HG03469 (cell line): ENCODE measurements around the gene GDPD4.

Experiments
- ATAC-seq: cut with Tn5 transposase; IDR thresholded peaks from one replicate; pipeline ENCODE4 v1.9.1; 2021; ENCODE audit warnings: mild to moderate bottlenecking, moderate library complexity, moderate number of reproducible peaks; ENCODE audit not compliant: unreplicated experiment

Gene GDPD4

GRCh38 chr11:77206264-77207018 is 95.0 kb downstream of the GDPD4 start:
- no peak for ATAC-seq

GRCh38 chr11:77205467-77206263 is 95.8 kb downstream of the GDPD4 start:
- ATAC-seq: no peak

GRCh38 chr11:77204754-77205466 is 96.6 kb downstream of the GDPD4 start:
- no peak for ATAC-seq

GRCh38 chr11:77203901-77204753 is 97.4 kb downstream of the GDPD4 start:
- no peak for ATAC-seq

- ATAC-seq: no peak
Observed at GRCh38 chr11:77202941-77203900, 98.3 kb downstream of the GDPD4 start.

GRCh38 chr11:77201991-77202841 is 99.3 kb downstream of the GDPD4 start:
- ATAC-seq: no peak

GRCh38 chr11:77201370-77201769 is 100.1 kb downstream of the GDPD4 start:
- no peak for ATAC-seq

GRCh38 chr11:77200351-77201268 is 100.9 kb downstream of the GDPD4 start:
- no peak for ATAC-seq

- ATAC-seq: no peak
Observed at GRCh38 chr11:77199137-77199745, 102.2 kb downstream of the GDPD4 start.

- no peak for ATAC-seq
Observed at GRCh38 chr11:77198440-77198849, 103.0 kb downstream of the GDPD4 start.

GRCh38 chr11:77197626-77198320 is 103.7 kb downstream of the GDPD4 start:
- ATAC-seq: no peak

GRCh38 chr11:77196961-77197360 is 104.5 kb downstream of the GDPD4 start:
- no peak for ATAC-seq

- no peak for ATAC-seq
Observed at GRCh38 chr11:77195071-77195755, 106.3 kb downstream of the GDPD4 start.

- ATAC-seq: no peak
Observed at GRCh38 chr11:77193911-77194830, 107.3 kb downstream of the GDPD4 start.

GRCh38 chr11:77193167-77193566 is 108.3 kb downstream of the GDPD4 start:
- no peak for ATAC-seq
